Aorta (tissue), 5 donors: ENCODE measurements around the gene BNIP3. TPM values are rescaled to one million over a fixed set of nuclear protein-coding genes. Genes with fewer than 3 reads are reported as not detected.
"Not testable (repeated sequence)": the region's sequence is repeated elsewhere in the genome, so short reads cannot be mapped to it uniquely, and the experiment has no call there.

Experiments used
- ATAC-seq: fragments of 200-7000 bp; cut with Tn5 transposase; one replicate; pipeline ENCODE4 v1.9.1; 2022; ENCODE audit warnings: moderate library complexity; ENCODE audit not compliant: low FRiP score
- DNase-seq, 2 donors: peaks; one replicate each; pipeline ENCODE4 v3.0.0-alpha.2; 2020
- H3K27ac ChIP-seq, 2 donors: one replicate each; pipeline ENCODE4 v1.5.1; 2013; ENCODE audit warnings: low read length in 2 of 2, mild to moderate bottlenecking in 2 of 2, moderate library complexity in 2 of 2, control low read depth in 1 of 2, inconsistent platforms in 1 of 2, low read depth in 1 of 2
- H3K27me3 ChIP-seq, 2 donors: one replicate each; pipeline ENCODE4 v1.6.1; 2013; ENCODE audit warnings: control low read depth in 1 of 2, low read length in 1 of 2, mild to moderate bottlenecking in 1 of 2, moderate library complexity in 1 of 2; ENCODE audit not compliant: insufficient read depth in 2 of 2, control insufficient read depth in 1 of 2
- H3K36me3 ChIP-seq, 2 donors: one replicate each; pipeline ENCODE4 v1.6.1; 2013; ENCODE audit warnings: control low read depth in 1 of 2, low read length in 1 of 2, mild to moderate bottlenecking in 1 of 2; ENCODE audit not compliant: insufficient read depth in 2 of 2, control insufficient read depth in 1 of 2
- H3K4me1 ChIP-seq, 2 donors: one replicate each; pipeline ENCODE4 v1.6.1; 2013; ENCODE audit warnings: low read length in 2 of 2, control low read depth in 1 of 2, mild to moderate bottlenecking in 1 of 2, moderate library complexity in 1 of 2; ENCODE audit not compliant: insufficient read depth in 2 of 2, control insufficient read depth in 1 of 2
- H3K4me3 ChIP-seq, 2 donors: one replicate each; pipeline ENCODE4 v1.5.1; 2013; ENCODE audit warnings: low read length in 2 of 2, control low read depth in 1 of 2, mild to moderate bottlenecking in 1 of 2
- H3K9me3 ChIP-seq: one replicate; pipeline ENCODE4 v1.6.1; 2013; ENCODE audit warnings: mild to moderate bottlenecking, low read length; ENCODE audit not compliant: control insufficient read depth
- WGBS, 2 donors: extraction: QIAGEN DNeasy Blood & Tissue Kit; methylation state at CpG; one replicate each; pipeline ENCODE4 v1.1.7; 2013; 5-methylcytosine and 5-hydroxymethylcytosine counted together
- intact Hi-C, 2 donors: fragments of 100-400 bp; cut with DNase I; formaldehyde crosslinking; loops; one replicate each; pipeline versions ENCODE4 v1.14.2 to v1.15.0; 2022
- polyA plus RNA-seq, 2 donors: library from polyadenylated mRNA; stranded (reverse); fragments of 200-250 nt; gene quantifications; one replicate each; pipeline ENCODE4 v1.2.3, GENCODE V29; 2013
- total RNA-seq, 2 donors: library from RNA; stranded (reverse); fragmentation: NEBNext Ultra II Directional; extraction: Animal tissue kit (Norgen Biotek cat#: 25700); gene quantifications; one replicate each; pipeline ENCODE4 v1.2.1, GENCODE V29; 2021
- donor health status: healthy with polysubstance abuse.
- donor health status: Bipolar disorder and iron deficiency.
- donor health status: DM: no; HTN: no; CAD: no.
- donor health status: DM: no; HTN: no; CAD: no.
- donor health status: DM: yes; HTN: yes; CAD: no.

BNIP3 gene
- total and polyA plus RNA-seq, 4 donors = 17.3 to 32.7 (median 24.9) TPM

GRCh38 chr10:131920693-131921092 is 61.0 kb downstream of the BNIP3 start:
- H3K27ac ChIP-seq = no peak overlapping the region
- 83 to 93% methylated on average over 5 of the region's 5 CpGs for WGBS, 2 donors
- H3K27me3 ChIP-seq = no peaks in the 10 kb centered on the region
- intact Hi-C loops = no loop called here
- H3K4me3 ChIP-seq = no peak overlapping the region
- no peaks in the 10 kb centered on the region for H3K36me3 ChIP-seq
- DNase-seq = no peak
- no peaks in the 10 kb centered on the region for H3K9me3 ChIP-seq
- ATAC-seq = no peak
- no peaks in the 10 kb centered on the region for H3K4me1 ChIP-seq

GRCh38 chr10:131920151-131920550 is 61.6 kb downstream of the BNIP3 start:
- intact Hi-C loops = no loop called here
- Histone ChIP-seq H3K4me1 (no peaks in the 10 kb centered on the region), H3K36me3 (no peaks in the 10 kb centered on the region), H3K9me3 (no peaks in the 10 kb centered on the region), H3K27me3 (no peaks in the 10 kb centered on the region), H3K27ac (no peak overlapping the region), H3K4me3 (no peak overlapping the region)
- 89 to 92% methylated on average over 11 of the region's 11 CpGs for WGBS, 2 donors
- DNase-seq = no peak
- ATAC-seq = no peak

- H3K4me3 ChIP-seq, H3K4me1 ChIP-seq, H3K27ac ChIP-seq, DNase-seq, H3K27me3 ChIP-seq, ATAC-seq, H3K36me3 ChIP-seq, intact Hi-C loops, H3K9me3 ChIP-seq: not testable (repeated sequence)
- 93% methylated on average over 14 of the region's 14 CpGs for WGBS, 2 donors
Observed at GRCh38 chr10:131919461-131919860, 62.3 kb downstream of the BNIP3 start.

Other genes starting within 250 kb of the BNIP3 start
- 10 to 100 TPM; 27.0 to 29.4 TPM for gene PPP2R2D, start 80.9 kb downstream of the BNIP3 start, total RNA-seq
- gene PPP2R2D, start 80.9 kb downstream of the BNIP3 start, polyA plus RNA-seq = 10 to 100 TPM; 14.0 to 25.3 TPM
- under 1 TPM; 0.23 to 0.99 TPM for gene JAKMIP3, start 84.0 kb upstream of the BNIP3 start, total RNA-seq
- under 1 TPM in 1 of 2 donors, not detected in 1; 0.36 TPM for gene JAKMIP3, start 84.0 kb upstream of the BNIP3 start, polyA plus RNA-seq
- gene DPYSL4, start 205.0 kb upstream of the BNIP3 start, total RNA-seq = 1 to 10 TPM in 1 of 2 donors, under 1 TPM in 1; 0.84 to 1.4 TPM
- under 1 TPM in 1 of 2 donors, not detected in 1; 0.95 TPM for gene DPYSL4, start 205.0 kb upstream of the BNIP3 start, polyA plus RNA-seq